HEK293 (cell line): ENCODE measurements around the gene EPM2A.

ENCODE experiments used
- ATF2 ChIP-seq: fragments of 450-650 bp; formaldehyde crosslinking; IDR thresholded peaks from 2 replicates; pipeline ENCODE4 v1.5.1; 2016; ENCODE audit warnings: missing biosample characterization, missing genetic modification characterization, low read depth
- CTCF ChIP-seq: fragments of 450-650 bp; formaldehyde crosslinking; IDR thresholded peaks from 2 replicates; pipeline ENCODE4 v1.5.1; 2016; ENCODE audit warnings: missing biosample characterization, missing genetic modification characterization
- TRIM28 ChIP-seq: IDR thresholded peaks from 2 replicates; pipeline ENCODE4 v1.6.1; 2011; ENCODE audit warnings: low read length, control low read depth, borderline replicate concordance
- ZBTB1 ChIP-seq: fragments of 450-650 bp; formaldehyde crosslinking; IDR thresholded peaks from 2 replicates; pipeline ENCODE4 v1.5.1; 2016; ENCODE audit warnings: missing biosample characterization, missing genetic modification characterization
- ZBTB21 ChIP-seq: fragments of 450-650 bp; formaldehyde crosslinking; IDR thresholded peaks from 2 replicates; pipeline ENCODE4 v1.5.1; 2017; ENCODE audit warnings: missing biosample characterization, missing genetic modification characterization
- TF ChIP-seq, protein P1 (sequence below): fragments of 450-650 bp; formaldehyde crosslinking; IDR thresholded peaks from 2 replicates; pipeline ENCODE4 v1.5.1; 2016; ENCODE audit warnings: missing biosample characterization, missing genetic modification characterization

DNA sequence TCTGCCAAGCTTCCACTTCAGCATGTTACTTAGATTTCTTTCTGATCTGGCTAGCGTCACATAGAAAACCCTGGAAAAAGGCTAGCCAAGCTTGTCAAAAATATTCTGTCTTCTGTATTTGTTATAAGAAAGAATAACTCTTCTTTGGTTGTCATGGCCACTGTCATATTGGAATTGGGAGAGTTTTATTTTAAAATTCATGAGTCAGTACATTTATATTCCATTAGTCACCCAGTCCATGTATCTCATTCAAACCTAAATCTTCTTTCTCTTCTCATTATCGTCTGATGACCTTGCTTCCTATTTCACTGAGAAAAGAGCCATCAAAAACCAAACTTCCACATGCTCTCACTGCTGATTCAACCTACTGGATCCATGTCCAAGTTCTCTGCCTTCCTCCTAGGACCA lies 65.7 kb downstream of the EPM2A start:
- TF ChIP-seq CTCF (tag by site-specific recombination): no peak
- TF ChIP-seq ZBTB21 (tag by site-specific recombination): no peak
- no peak for TF ChIP-seq ATF2 (tag by site-specific recombination)
- TF ChIP-seq ZBTB1: no peak
- TF ChIP-seq, protein P1, sequence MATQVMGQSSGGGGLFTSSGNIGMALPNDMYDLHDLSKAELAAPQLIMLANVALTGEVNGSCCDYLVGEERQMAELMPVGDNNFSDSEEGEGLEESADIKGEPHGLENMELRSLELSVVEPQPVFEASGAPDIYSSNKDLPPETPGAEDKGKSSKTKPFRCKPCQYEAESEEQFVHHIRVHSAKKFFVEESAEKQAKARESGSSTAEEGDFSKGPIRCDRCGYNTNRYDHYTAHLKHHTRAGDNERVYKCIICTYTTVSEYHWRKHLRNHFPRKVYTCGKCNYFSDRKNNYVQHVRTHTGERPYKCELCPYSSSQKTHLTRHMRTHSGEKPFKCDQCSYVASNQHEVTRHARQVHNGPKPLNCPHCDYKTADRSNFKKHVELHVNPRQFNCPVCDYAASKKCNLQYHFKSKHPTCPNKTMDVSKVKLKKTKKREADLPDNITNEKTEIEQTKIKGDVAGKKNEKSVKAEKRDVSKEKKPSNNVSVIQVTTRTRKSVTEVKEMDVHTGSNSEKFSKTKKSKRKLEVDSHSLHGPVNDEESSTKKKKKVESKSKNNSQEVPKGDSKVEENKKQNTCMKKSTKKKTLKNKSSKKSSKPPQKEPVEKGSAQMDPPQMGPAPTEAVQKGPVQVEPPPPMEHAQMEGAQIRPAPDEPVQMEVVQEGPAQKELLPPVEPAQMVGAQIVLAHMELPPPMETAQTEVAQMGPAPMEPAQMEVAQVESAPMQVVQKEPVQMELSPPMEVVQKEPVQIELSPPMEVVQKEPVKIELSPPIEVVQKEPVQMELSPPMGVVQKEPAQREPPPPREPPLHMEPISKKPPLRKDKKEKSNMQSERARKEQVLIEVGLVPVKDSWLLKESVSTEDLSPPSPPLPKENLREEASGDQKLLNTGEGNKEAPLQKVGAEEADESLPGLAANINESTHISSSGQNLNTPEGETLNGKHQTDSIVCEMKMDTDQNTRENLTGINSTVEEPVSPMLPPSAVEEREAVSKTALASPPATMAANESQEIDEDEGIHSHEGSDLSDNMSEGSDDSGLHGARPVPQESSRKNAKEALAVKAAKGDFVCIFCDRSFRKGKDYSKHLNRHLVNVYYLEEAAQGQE: no peak
- TF ChIP-seq TRIM28: no peak
